Endothelial cell of umbilical vein (primary cell): ENCODE measurements around the gene PRRC2B. TPM values are rescaled to one million over a fixed set of nuclear protein-coding genes. Genes with fewer than 3 reads are reported as not detected.

Source experiments
- BruUV-seq: library from RNA; stranded (reverse); fragments of 400-500 nt; replicated peaks from 2 replicates; lab custom pipeline; 2021; lab: Mats Ljungman, UMichigan
- CTCF ChIA-PET: fragments of 300-600, 350-600 bp; sonication (Branson Sonifier 250); formaldehyde crosslinking; loops from one replicate; lab custom pipeline; 2021; ENCODE audit warnings: antibody characterized with exemption, inconsistent platforms; lab: Charles Lee
- POLR2A ChIA-PET: fragments of 300-600, 350-600 bp; sonication (Branson Sonifier 250); formaldehyde crosslinking; loops from one replicate; lab custom pipeline; 2021; ENCODE audit warnings: antibody characterized with exemption, inconsistent platforms; lab: Charles Lee
- DNase-seq: peaks from one replicate; pipeline ENCODE4 v3.0.0-alpha.2; 2011; ENCODE audit warnings: low read depth, low spot score
- FAIRE-seq: peaks from 2 replicates; lab custom pipeline; 2011; peaks lifted over from hg19 to GRCh38; lab: Jason Lieb, UNC
- H2AFZ ChIP-seq: 2 replicates; pipeline ENCODE4 v1.6.0; 2012; ENCODE audit warnings: low read depth, low read length, control low read depth, inconsistent platforms
- H3K27ac ChIP-seq: 2 replicates; pipeline ENCODE4 v1.5.1; 2011; ENCODE audit warnings: low read depth, mild to moderate bottlenecking, control low read depth, low read length, moderate library complexity; ENCODE audit not compliant: insufficient read depth
- H3K27me3 ChIP-seq, 2 experiments: 2 replicates each; pipeline versions ENCODE4 v1.6.0 to v1.6.1; 2011; ENCODE audit warnings: low read length in 2 of 2, mixed read lengths in 1 of 2; ENCODE audit not compliant: control insufficient read depth in 2 of 2, insufficient read depth in 2 of 2
- H3K36me3 ChIP-seq, 2 experiments: 2 replicates in 1 of 2; 3 replicates in 1 of 2; pipeline ENCODE4 v1.5.1; 2011; ENCODE audit warnings: low read length in 2 of 2, mild to moderate bottlenecking in 1 of 2, moderate library complexity in 1 of 2; ENCODE audit not compliant: control insufficient read depth in 2 of 2, insufficient read depth in 2 of 2; ENCODE audit errors: extremely low read depth in 1 of 2
- H3K4me1 ChIP-seq: 3 replicates; pipeline ENCODE4 v1.5.1; 2011; ENCODE audit warnings: mild to moderate bottlenecking, low read length; ENCODE audit not compliant: control insufficient read depth, insufficient read depth; ENCODE audit errors: extremely low read depth
- H3K4me2 ChIP-seq: 2 replicates; pipeline ENCODE4 v1.6.1; 2011; ENCODE audit warnings: low read length, control low read depth, mixed read lengths; ENCODE audit not compliant: insufficient read depth
- H3K4me3 ChIP-seq, 3 experiments: fragments of 200-600 bp in 1 of 3; sonication (generic), shearing (Covaris generic) in 1 of 3; replicated peaks in 1 of 3; 2 replicates each; pipeline ENCODE4 v1.5.1; 2011 to 2016; ENCODE audit warnings: control low read depth in 3 of 3, low read length in 3 of 3, mild to moderate bottlenecking in 2 of 3, inconsistent platforms in 1 of 3, low read depth in 1 of 3, moderate library complexity in 1 of 3; ENCODE audit not compliant: insufficient read depth in 1 of 3
- H3K79me2 ChIP-seq: 2 replicates; pipeline ENCODE4 v1.6.0; 2012; ENCODE audit warnings: low read length, inconsistent platforms; ENCODE audit not compliant: control insufficient read depth, insufficient read depth
- H3K9ac ChIP-seq: replicated peaks from 2 replicates; pipeline ENCODE3; 2011; ENCODE audit warnings: low read length, control low read depth; ENCODE audit not compliant: insufficient read depth; ENCODE audit errors: extremely low read depth
- H3K9me1 ChIP-seq: replicated peaks from 3 replicates; pipeline ENCODE4 v1.6.0; 2011; ENCODE audit warnings: mild to moderate bottlenecking, low read length; ENCODE audit not compliant: control insufficient read depth, insufficient read depth; ENCODE audit errors: extremely low read depth
- H3K9me3 ChIP-seq: replicated peaks from 2 replicates; pipeline ENCODE4 v1.5.1; 2012; ENCODE audit warnings: low read length, inconsistent platforms; ENCODE audit not compliant: control insufficient read depth, insufficient read depth
- H4K20me1 ChIP-seq: replicated peaks from 2 replicates; pipeline ENCODE3; 2011; ENCODE audit warnings: mild to moderate bottlenecking, low read length; ENCODE audit not compliant: control insufficient read depth, insufficient read depth; ENCODE audit errors: extremely low read depth
- EZH2 ChIP-seq: IDR thresholded peaks from 2 replicates; pipeline ENCODE4 v1.6.1; 2012; ENCODE audit warnings: borderline replicate concordance, low read depth, mild to moderate bottlenecking, moderate library complexity, low read length, inconsistent platforms; ENCODE audit not compliant: severe bottlenecking
- FOS ChIP-seq: IDR thresholded peaks from 2 replicates; pipeline ENCODE4 v1.6.1; 2011; ENCODE audit warnings: mild to moderate bottlenecking, low read length, moderate library complexity, borderline replicate concordance; ENCODE audit not compliant: insufficient read depth
- GATA2 ChIP-seq: IDR thresholded peaks from 2 replicates; pipeline ENCODE4 v1.7.0; 2011; ENCODE audit warnings: low read depth, mild to moderate bottlenecking, moderate library complexity, mixed read lengths, low read length; ENCODE audit not compliant: insufficient read length, insufficient read depth
- JUN ChIP-seq: IDR thresholded peaks from 2 replicates; pipeline ENCODE4 v1.6.1; 2011; ENCODE audit warnings: borderline replicate concordance, low read depth; ENCODE audit not compliant: insufficient read length, insufficient read depth
- MYC ChIP-seq: IDR thresholded peaks from one replicate; pipeline ENCODE4 v1.6.1; 2011; ENCODE audit warnings: mild to moderate bottlenecking, low read depth, low read length
- POLR2A ChIP-seq: IDR thresholded peaks from 2 replicates; pipeline ENCODE4 v1.6.1; 2012; ENCODE audit warnings: low read depth, mild to moderate bottlenecking, control low read depth, low read length
- POLR2AphosphoS5 ChIP-seq: IDR thresholded peaks from 2 replicates; pipeline ENCODE4 v1.6.1; 2012; ENCODE audit warnings: low read depth, mild to moderate bottlenecking, control low read depth, low read length, moderate library complexity; ENCODE audit not compliant: insufficient read depth
- dilution Hi-C: fragments of 300-500 bp; cut with MboI; formaldehyde crosslinking; loops from one replicate; pipeline ENCODE4 v1.15.0; 2019; ENCODE audit warnings: low sequenced_read_pairs; ENCODE audit not compliant: extremely low pct_ligation_motif_present
- intact Hi-C: fragments of 100-400 bp; cut with micrococcal nuclease; formaldehyde crosslinking; loops from one replicate; pipeline ENCODE4 v1.10.0; 2022
- polyA plus RNA-seq, 4 experiments: library from polyadenylated mRNA; depleted of rRNA in 3 of 4; stranded (reverse) in 3 of 4; unstranded in 1 of 4; fragments of >200 nt; gene quantifications; 2 replicates each; pipeline versions ENCODE4 v1.2.1 to v1.2.3, GENCODE V29; 2011 to 2012; ENCODE audit warnings: missing spikeins in 1 of 4
- total RNA-seq: library from RNA; stranded (reverse); gene quantifications from 2 replicates; pipeline ENCODE4 v1.2.3, GENCODE V29; 2021
- TF ChIP-seq, protein P1 (sequence below): IDR thresholded peaks from 2 replicates; pipeline ENCODE4 v1.6.1; 2011; ENCODE audit not compliant: insufficient read depth, insufficient read length
- TF ChIP-seq, protein P2 (sequence below), 2 donors: IDR thresholded peaks; 1 replicate in 1 of 2; 2 replicates in 1 of 2; pipeline ENCODE4 v1.5.1; 2011; ENCODE audit warnings: low read length in 2 of 2, mild to moderate bottlenecking in 2 of 2, moderate library complexity in 2 of 2, control low read depth in 1 of 2, inconsistent platforms in 1 of 2, low read depth in 1 of 2; ENCODE audit not compliant: insufficient read depth in 1 of 2; ENCODE audit errors: extremely low read depth in 1 of 2

Gene PRRC2B
- total and polyA plus RNA-seq, 2 donors (not counting 3 experiments of a cell fraction or from before 2014, with no cell fraction given): 35.6 to 256 TPM

DNA sequence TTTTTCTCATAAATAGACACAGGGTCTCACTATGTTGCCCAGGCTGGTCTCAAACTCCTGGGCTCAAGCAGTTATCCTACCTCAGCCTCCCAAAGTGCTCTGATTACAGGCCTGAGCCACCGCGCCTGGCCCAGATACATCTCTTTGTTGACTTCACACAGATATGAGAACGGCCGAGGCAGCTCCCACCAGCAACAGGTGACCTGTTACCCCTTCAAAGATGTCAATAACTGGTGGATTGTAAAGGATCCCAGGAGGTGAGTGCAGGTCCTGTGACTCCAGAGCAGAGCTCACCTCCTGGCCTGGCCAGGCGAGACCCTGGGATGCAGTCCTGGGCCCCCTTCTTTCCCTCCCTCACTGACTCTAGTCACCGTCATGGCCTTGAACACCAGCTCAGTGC is 118.0 kb downstream of the PRRC2B start:
- FAIRE-seq: no peak
- Histone ChIP-seq H3K4me3 (no peak overlapping the region), H4K20me1 (no peaks in the 10 kb centered on the region), H3K9me1 (no peaks in the 10 kb centered on the region), H3K4me2 (no peak overlapping the region), H3K36me3 (peaks cover 20 to 68% of the 10 kb centered on the region in 2 experiments), H2AFZ (no peak overlapping the region), H3K9ac (no peak overlapping the region), H3K27me3 (no peaks in the 10 kb centered on the region), H3K27ac (no peak overlapping the region), H3K4me1 (no peaks in the 10 kb centered on the region), H3K9me3 (no peaks in the 10 kb centered on the region), H3K79me2 (no peaks in the 10 kb centered on the region)
- BruUV-seq: no TSS peak
- TF ChIP-seq, protein P1, sequence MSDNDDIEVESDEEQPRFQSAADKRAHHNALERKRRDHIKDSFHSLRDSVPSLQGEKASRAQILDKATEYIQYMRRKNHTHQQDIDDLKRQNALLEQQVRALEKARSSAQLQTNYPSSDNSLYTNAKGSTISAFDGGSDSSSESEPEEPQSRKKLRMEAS: no peak
- no peak for TF ChIP-seq GATA2
- ChIA-PET POLR2A (no interaction called here), CTCF (no interaction called here)
- dilution Hi-C loops: no loop called here
- intact Hi-C loops: no loop called here
- no peak for DNase-seq

DNA sequence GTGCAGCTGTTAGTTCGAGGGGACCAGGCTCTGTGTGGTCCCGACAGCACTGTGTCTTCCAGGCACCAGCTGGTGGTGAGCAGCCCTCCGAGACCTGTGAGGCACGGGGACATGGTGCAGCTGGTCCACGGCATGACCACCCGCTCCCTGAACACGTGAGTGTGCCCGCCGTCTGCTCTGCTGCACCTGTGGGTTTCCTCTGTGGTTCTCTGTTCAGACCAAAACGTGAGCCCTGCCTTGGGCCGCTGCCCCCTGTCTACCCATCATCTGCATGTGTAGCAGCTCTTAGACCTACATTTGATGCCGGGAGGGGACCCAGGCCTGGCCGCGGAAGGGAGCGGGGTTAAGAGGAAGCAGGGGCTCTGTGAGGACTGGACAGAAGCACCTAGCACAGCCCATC is 119.3 kb downstream of the PRRC2B start:
- no peak for DNase-seq
- H3K9me3 ChIP-seq: no peaks in the 10 kb centered on the region
- no peak overlapping the region for H3K4me3 ChIP-seq
- H3K4me2 ChIP-seq: no peak overlapping the region
- ChIA-PET POLR2A (no interaction called here), CTCF (interaction anchor here (1.1 kb wide), 1 partner anchor 10 kb away, joined by 3 read pairs; no protein-coding TSS in a partner anchor)
- H3K9ac ChIP-seq: no peak overlapping the region
- dilution Hi-C loops: no loop called here
- TF ChIP-seq POLR2AphosphoS5: no peak
- TF ChIP-seq FOS: no peak
- no peak for TF ChIP-seq JUN
- no peak for TF ChIP-seq MYC
- TF ChIP-seq POLR2A: no peak
- TF ChIP-seq, protein P2, sequence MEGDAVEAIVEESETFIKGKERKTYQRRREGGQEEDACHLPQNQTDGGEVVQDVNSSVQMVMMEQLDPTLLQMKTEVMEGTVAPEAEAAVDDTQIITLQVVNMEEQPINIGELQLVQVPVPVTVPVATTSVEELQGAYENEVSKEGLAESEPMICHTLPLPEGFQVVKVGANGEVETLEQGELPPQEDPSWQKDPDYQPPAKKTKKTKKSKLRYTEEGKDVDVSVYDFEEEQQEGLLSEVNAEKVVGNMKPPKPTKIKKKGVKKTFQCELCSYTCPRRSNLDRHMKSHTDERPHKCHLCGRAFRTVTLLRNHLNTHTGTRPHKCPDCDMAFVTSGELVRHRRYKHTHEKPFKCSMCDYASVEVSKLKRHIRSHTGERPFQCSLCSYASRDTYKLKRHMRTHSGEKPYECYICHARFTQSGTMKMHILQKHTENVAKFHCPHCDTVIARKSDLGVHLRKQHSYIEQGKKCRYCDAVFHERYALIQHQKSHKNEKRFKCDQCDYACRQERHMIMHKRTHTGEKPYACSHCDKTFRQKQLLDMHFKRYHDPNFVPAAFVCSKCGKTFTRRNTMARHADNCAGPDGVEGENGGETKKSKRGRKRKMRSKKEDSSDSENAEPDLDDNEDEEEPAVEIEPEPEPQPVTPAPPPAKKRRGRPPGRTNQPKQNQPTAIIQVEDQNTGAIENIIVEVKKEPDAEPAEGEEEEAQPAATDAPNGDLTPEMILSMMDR (IDR thresholded peaks at IDR 0.05; ENCODE audit: extremely low read depth in 1 of 2, insufficient read depth in 1 of 2, low read depth in 1 of 2, low read length in 2 of 2): no peak
- TF ChIP-seq EZH2: no peak
- TF ChIP-seq GATA2: no peak
- TF ChIP-seq, protein P1: no peak
- H3K79me2 ChIP-seq: no peaks in the 10 kb centered on the region
- no peak for FAIRE-seq
- no peaks in the 10 kb centered on the region for H3K27me3 ChIP-seq
- H4K20me1 ChIP-seq: no peaks in the 10 kb centered on the region
- no peaks in the 10 kb centered on the region for H3K4me1 ChIP-seq
- no peak overlapping the region for H2AFZ ChIP-seq
- no peaks in the 10 kb centered on the region for H3K9me1 ChIP-seq
- H3K36me3 ChIP-seq: peaks cover 18 to 71% of the 10 kb centered on the region in 2 experiments
- no TSS peak for BruUV-seq
- intact Hi-C loops: no loop called here
- no peak overlapping the region for H3K27ac ChIP-seq
